Astrocyte (in vitro differentiated cells and primary cell): Measurements from ENCODE around the gene BARX1. TPM values are rescaled to one million over a fixed set of nuclear protein-coding genes. Genes with fewer than 3 reads are reported as not detected.
A peak's percentile ranks its signal among the peaks of the same experiment; 100 is the strongest.

Experiments
- DNase-seq: peaks from one replicate; pipeline ENCODE4 v3.0.0-alpha.2; 2010; ENCODE audit warnings: low read depth
- FAIRE-seq: peaks from 2 replicates; lab custom pipeline; 2011; peaks lifted over from hg19 to GRCh38; lab: Jason Lieb, UNC
- H2AFZ ChIP-seq: 2 replicates; pipeline ENCODE4 v1.6.0; 2012; ENCODE audit warnings: low read depth, low read length, inconsistent platforms
- H3K27ac ChIP-seq: 2 replicates; pipeline ENCODE4 v1.5.1; 2011; ENCODE audit warnings: low read depth, low read length, inconsistent platforms
- H3K27me3 ChIP-seq: 2 replicates; pipeline ENCODE4 v1.6.0; 2011; ENCODE audit warnings: low read length, inconsistent platforms; ENCODE audit not compliant: insufficient read depth
- H3K36me3 ChIP-seq: 2 replicates; pipeline ENCODE4 v1.5.1; 2011; ENCODE audit warnings: low read length, inconsistent platforms; ENCODE audit not compliant: insufficient read depth
- H3K4me1 ChIP-seq: 2 replicates; pipeline ENCODE4 v1.5.1; 2011; ENCODE audit warnings: low read length, inconsistent platforms; ENCODE audit not compliant: insufficient read depth
- H3K4me2 ChIP-seq: 2 replicates; pipeline ENCODE4 v1.6.0; 2012; ENCODE audit warnings: low read length, inconsistent platforms
- H3K4me3 ChIP-seq: 2 replicates; pipeline ENCODE4 v1.5.1; 2011; ENCODE audit warnings: low read depth, mild to moderate bottlenecking, low read length, inconsistent platforms; ENCODE audit not compliant: insufficient read depth
- H3K79me2 ChIP-seq: 2 replicates; pipeline ENCODE4 v1.6.0; 2012; ENCODE audit warnings: mild to moderate bottlenecking, low read length, inconsistent platforms; ENCODE audit not compliant: insufficient read depth
- H3K9ac ChIP-seq: 2 replicates; pipeline ENCODE4 v1.6.0; 2012; ENCODE audit warnings: mild to moderate bottlenecking, low read length, inconsistent platforms
- H3K9me3 ChIP-seq: 2 replicates; pipeline ENCODE4 v1.5.1; 2012; ENCODE audit warnings: low read depth, mild to moderate bottlenecking, low read length, inconsistent platforms; ENCODE audit not compliant: insufficient read depth
- H4K20me1 ChIP-seq: 2 replicates; pipeline ENCODE4 v1.6.0; 2012; ENCODE audit warnings: low read length, inconsistent platforms; ENCODE audit not compliant: insufficient read depth
- H3K27ac Mint-ChIP-seq: one replicate; pipeline ENCODE4 v1.8.0; 2021; ENCODE audit warnings: mild to moderate bottlenecking, mixed read lengths; ENCODE audit not compliant: unreplicated experiment
- H3K27me3 Mint-ChIP-seq: one replicate; pipeline ENCODE4 v1.8.0; 2021; ENCODE audit warnings: low read depth, mixed read lengths; ENCODE audit not compliant: unreplicated experiment
- H3K36me3 Mint-ChIP-seq: one replicate; pipeline ENCODE4 v1.8.0; 2021; ENCODE audit warnings: low read depth, mixed read lengths; ENCODE audit not compliant: unreplicated experiment
- H3K4me1 Mint-ChIP-seq: one replicate; pipeline ENCODE4 v1.8.0; 2021; ENCODE audit warnings: low read depth, mixed read lengths; ENCODE audit not compliant: unreplicated experiment
- H3K4me3 Mint-ChIP-seq: one replicate; pipeline ENCODE4 v1.8.0; 2021; ENCODE audit warnings: mild to moderate bottlenecking, moderate library complexity, mixed read lengths; ENCODE audit not compliant: unreplicated experiment
- H3K9me3 Mint-ChIP-seq: one replicate; pipeline ENCODE4 v1.8.0; 2021; ENCODE audit warnings: mild to moderate bottlenecking, mixed read lengths; ENCODE audit not compliant: unreplicated experiment
- EZH2 ChIP-seq: IDR thresholded peaks from 2 replicates; pipeline ENCODE4 v1.6.1; 2012; ENCODE audit warnings: mild to moderate bottlenecking, low read length, inconsistent platforms; ENCODE audit not compliant: insufficient read depth
- total RNA-seq: library from RNA; stranded (reverse); gene quantifications from 2 replicates; pipeline ENCODE4 v1.2.1, GENCODE V29; 2021
- TF ChIP-seq, protein P1 (sequence below): IDR thresholded peaks from 2 replicates; pipeline ENCODE4 v1.5.1; 2011; ENCODE audit warnings: low read depth, mild to moderate bottlenecking, inconsistent platforms, low read length, moderate library complexity; ENCODE audit not compliant: insufficient read depth

BARX1 gene
- total RNA-seq, 1 donor from 2014 or later, result 0.73 TPM

DNA sequence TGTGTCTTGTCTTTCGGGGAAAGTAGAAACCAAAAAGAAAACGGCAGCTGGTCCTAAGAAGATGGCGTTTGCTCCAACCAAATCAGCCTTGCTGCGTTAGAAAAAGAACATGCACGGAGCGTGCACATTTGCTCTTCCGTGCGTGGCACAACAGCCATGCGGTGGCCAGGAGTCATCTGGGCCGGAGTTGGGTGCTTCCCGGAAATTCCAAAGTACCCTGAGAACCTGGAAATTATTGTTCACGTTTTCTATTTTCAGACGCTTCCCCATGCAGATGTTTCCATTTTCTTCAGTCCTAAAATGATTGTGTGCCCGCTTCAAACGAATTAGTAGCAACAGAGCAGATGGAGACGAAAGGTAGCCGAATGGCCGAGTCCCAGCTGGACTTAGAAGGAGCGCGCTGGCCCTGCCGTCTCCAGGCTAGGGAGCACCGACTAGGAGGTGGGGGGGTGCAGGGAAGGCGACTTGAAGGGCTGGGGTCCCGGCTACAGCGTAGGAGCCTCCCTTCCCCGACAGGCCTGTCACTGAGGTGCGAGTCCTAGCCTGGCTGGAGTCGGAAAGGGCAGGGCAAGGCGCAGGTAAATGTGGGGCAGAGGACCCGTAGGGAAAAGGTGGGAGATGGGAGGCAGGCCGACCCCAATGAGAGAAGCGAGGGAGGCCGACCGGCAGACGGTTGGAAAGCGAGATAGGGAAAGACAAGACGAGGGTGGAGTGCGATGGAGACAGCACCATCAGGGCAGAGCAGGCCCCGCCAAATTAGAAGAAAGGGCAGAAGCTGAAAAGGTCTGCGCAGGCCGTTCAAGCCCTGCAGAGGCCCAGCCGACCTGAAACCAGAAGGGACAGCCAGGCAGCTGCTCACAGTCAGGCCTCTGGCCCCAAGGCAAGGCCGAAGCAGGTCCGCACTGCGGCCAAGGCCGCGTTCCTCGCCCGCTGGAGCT, 1.4 kb downstream of the BARX1 start:
- peaks cover 12% of the 10 kb centered on the region for H3K9me3 ChIP-seq
- no peaks in the 10 kb centered on the region for H3K79me2 ChIP-seq
- H2AFZ ChIP-seq, result peak overlapping the region; percentile 34
- no peak overlapping the region for H3K4me3 ChIP-seq
- peaks cover 4% of the 10 kb centered on the region for H3K36me3 Mint-ChIP-seq
- peaks cover 65% of the 10 kb centered on the region for H3K27me3 Mint-ChIP-seq
- no peaks in the 10 kb centered on the region for H3K36me3 ChIP-seq
- H3K9ac ChIP-seq, result no peak overlapping the region
- peaks cover 23% of the 10 kb centered on the region for H3K9me3 Mint-ChIP-seq
- no peak overlapping the region for H3K27ac ChIP-seq
- DNase-seq (no peak), FAIRE-seq (no peak)
- no peak for TF ChIP-seq EZH2
- TF ChIP-seq, protein P1, sequence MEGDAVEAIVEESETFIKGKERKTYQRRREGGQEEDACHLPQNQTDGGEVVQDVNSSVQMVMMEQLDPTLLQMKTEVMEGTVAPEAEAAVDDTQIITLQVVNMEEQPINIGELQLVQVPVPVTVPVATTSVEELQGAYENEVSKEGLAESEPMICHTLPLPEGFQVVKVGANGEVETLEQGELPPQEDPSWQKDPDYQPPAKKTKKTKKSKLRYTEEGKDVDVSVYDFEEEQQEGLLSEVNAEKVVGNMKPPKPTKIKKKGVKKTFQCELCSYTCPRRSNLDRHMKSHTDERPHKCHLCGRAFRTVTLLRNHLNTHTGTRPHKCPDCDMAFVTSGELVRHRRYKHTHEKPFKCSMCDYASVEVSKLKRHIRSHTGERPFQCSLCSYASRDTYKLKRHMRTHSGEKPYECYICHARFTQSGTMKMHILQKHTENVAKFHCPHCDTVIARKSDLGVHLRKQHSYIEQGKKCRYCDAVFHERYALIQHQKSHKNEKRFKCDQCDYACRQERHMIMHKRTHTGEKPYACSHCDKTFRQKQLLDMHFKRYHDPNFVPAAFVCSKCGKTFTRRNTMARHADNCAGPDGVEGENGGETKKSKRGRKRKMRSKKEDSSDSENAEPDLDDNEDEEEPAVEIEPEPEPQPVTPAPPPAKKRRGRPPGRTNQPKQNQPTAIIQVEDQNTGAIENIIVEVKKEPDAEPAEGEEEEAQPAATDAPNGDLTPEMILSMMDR, result no peak
- H3K27me3 ChIP-seq, result peaks cover 90% of the 10 kb centered on the region
- H4K20me1 ChIP-seq, result peaks cover 1% of the 10 kb centered on the region
- no peaks in the 10 kb centered on the region for H3K4me1 Mint-ChIP-seq
- no peak overlapping the region for H3K27ac Mint-ChIP-seq
- peaks cover 5% of the 10 kb centered on the region for H3K4me1 ChIP-seq
- peak overlapping the region; percentile 50 for H3K4me3 Mint-ChIP-seq
- H3K4me2 ChIP-seq, result no peak overlapping the region

DNA sequence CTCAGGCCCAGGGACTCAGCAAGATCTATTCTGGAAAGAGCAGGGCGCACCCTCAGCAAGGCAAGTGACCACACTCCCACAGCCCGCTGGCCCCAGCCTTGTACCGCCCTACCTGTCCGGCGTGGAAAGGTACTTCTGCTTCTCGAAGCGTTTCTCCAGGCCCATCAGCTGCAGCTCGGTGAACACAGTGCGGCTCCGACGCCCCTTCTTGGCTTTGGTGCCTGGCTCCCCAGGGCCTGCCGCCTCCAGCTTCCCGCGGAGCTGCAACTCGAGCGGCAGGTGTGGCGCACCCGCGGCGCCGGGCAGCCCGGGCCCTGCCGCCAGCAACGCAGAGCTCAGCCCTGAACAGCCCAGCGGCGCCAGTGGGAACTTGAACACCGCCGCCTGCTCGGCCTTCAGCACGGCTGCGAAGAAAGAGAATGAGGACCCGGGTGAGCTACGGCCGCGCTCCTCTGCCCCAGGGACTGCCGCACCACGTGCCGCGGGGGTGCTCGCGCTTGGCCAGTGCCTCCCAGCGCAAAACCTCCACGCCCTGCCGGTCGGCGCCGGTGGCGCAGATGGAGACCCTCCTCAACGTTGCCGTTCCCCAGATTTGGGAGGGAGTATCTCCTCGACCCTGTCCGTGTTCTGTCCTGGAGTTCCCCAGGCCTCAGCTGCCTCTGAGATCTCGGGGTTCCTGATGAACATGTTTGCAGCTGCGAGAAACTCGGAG, 2.2 kb downstream of the BARX1 start:
- H3K36me3 Mint-ChIP-seq, result peaks cover 4% of the 10 kb centered on the region
- Histone ChIP-seq H3K4me2 (no peak overlapping the region), H3K4me3 (no peak overlapping the region), H3K9ac (no peak overlapping the region), H3K4me1 (peaks cover 3% of the 10 kb centered on the region), H3K36me3 (no peaks in the 10 kb centered on the region), H3K27me3 (peaks cover 92% of the 10 kb centered on the region), H4K20me1 (no peaks in the 10 kb centered on the region), H3K27ac (no peak overlapping the region), H3K9me3 (peaks cover 12% of the 10 kb centered on the region), H3K79me2 (no peaks in the 10 kb centered on the region), H2AFZ (peak overlapping the region; percentile 34)
- peak; percentile 51 for TF ChIP-seq EZH2
- TF ChIP-seq, protein P1, result no peak
- H3K27me3 Mint-ChIP-seq, result peaks cover 67% of the 10 kb centered on the region
- H3K9me3 Mint-ChIP-seq, result peaks cover 23% of the 10 kb centered on the region
- FAIRE-seq, result no peak
- no peak for DNase-seq
- H3K4me3 Mint-ChIP-seq, result no peak overlapping the region
- no peaks in the 10 kb centered on the region for H3K4me1 Mint-ChIP-seq
- no peak overlapping the region for H3K27ac Mint-ChIP-seq
